Measurements from ENCODE around the gene PRR7.

PRR7 gene

GRCh38 chr5:177468329-177468684, 21.7 kb downstream of the PRR7 start:
- Histone ChIP-seq H3K36me3 (ENCODE audit: control insufficient read depth, low read length) (peaks cover 46% of the 10 kb centered on the region), H3K27me3 (ENCODE audit: control insufficient read depth, low read length) (no peaks in the 10 kb centered on the region), H3K79me2 (ENCODE audit: control insufficient read depth, low read length) (peaks cover 36% of the 10 kb centered on the region), H3K4me3 (ENCODE audit: low read length) (no peak overlapping the region), H3K9me2 (replicated peaks; ENCODE audit: control insufficient read depth, low read length) (no peaks in the 10 kb centered on the region), H4K20me1 (ENCODE audit: control insufficient read depth, insufficient read depth, low read depth, low read length) (peaks cover 13% of the 10 kb centered on the region; the same call in 1 of the 2 replicates), H3K27ac (ENCODE audit: low read depth, low read length) (no peak overlapping the region), H3K9me3 (ENCODE audit: control insufficient read depth, insufficient read depth, low read length) (no peaks in the 10 kb centered on the region), H3F3A (ENCODE audit: control insufficient read depth, insufficient read depth) (no peaks in the 10 kb centered on the region), H3K4me1 (ENCODE audit: control insufficient read depth, low read length) (peaks cover 19% of the 10 kb centered on the region), H3K4me2 (ENCODE audit: low read length) (no peak overlapping the region)
- TF ChIP-seq EZH2phosphoT487 (IDR thresholded peaks at IDR 0.05; ENCODE audit: borderline replicate concordance, low read length) (no peak), CTCF (IDR thresholded peaks at IDR 0.05; ENCODE audit: low read depth, low read length, poor library complexity, severe bottlenecking) (no peak)

- Histone ChIP-seq H3K9me2 (replicated peaks; ENCODE audit: control insufficient read depth, low read length) (no peaks in the 10 kb centered on the region), H3F3A (ENCODE audit: control insufficient read depth, insufficient read depth) (no peaks in the 10 kb centered on the region), H3K27ac (ENCODE audit: low read depth, low read length) (no peak overlapping the region), H3K79me2 (ENCODE audit: control insufficient read depth, low read length) (peaks cover 36% of the 10 kb centered on the region), H3K4me3 (ENCODE audit: low read length) (no peak overlapping the region), H3K9me3 (ENCODE audit: control insufficient read depth, insufficient read depth, low read length) (no peaks in the 10 kb centered on the region), H3K4me2 (ENCODE audit: low read length) (no peak overlapping the region), H3K27me3 (ENCODE audit: control insufficient read depth, low read length) (no peaks in the 10 kb centered on the region), H3K36me3 (ENCODE audit: control insufficient read depth, low read length) (peaks cover 46% of the 10 kb centered on the region), H3K4me1 (ENCODE audit: control insufficient read depth, low read length) (peaks cover 21% of the 10 kb centered on the region), H4K20me1 (ENCODE audit: control insufficient read depth, insufficient read depth, low read depth, low read length) (peaks cover 13% of the 10 kb centered on the region; the same call in 1 of the 2 replicates)
- no peak for TF ChIP-seq EZH2phosphoT487 (IDR thresholded peaks at IDR 0.05; ENCODE audit: borderline replicate concordance, low read length)
- TF ChIP-seq CTCF (IDR thresholded peaks at IDR 0.05; ENCODE audit: low read depth, low read length, poor library complexity, severe bottlenecking): no peak
Observed at GRCh38 chr5:177468685-177469628, 22.3 kb downstream of the PRR7 start.

- no peak for TF ChIP-seq EZH2phosphoT487 (IDR thresholded peaks at IDR 0.05; ENCODE audit: borderline replicate concordance, low read length)
- TF ChIP-seq CTCF (IDR thresholded peaks at IDR 0.05; ENCODE audit: low read depth, low read length, poor library complexity, severe bottlenecking): no peak
- Histone ChIP-seq H3K4me2 (ENCODE audit: low read length) (no peak overlapping the region), H3F3A (ENCODE audit: control insufficient read depth, insufficient read depth) (no peaks in the 10 kb centered on the region), H3K36me3 (ENCODE audit: control insufficient read depth, low read length) (peaks cover 46% of the 10 kb centered on the region), H3K9me3 (ENCODE audit: control insufficient read depth, insufficient read depth, low read length) (no peaks in the 10 kb centered on the region), H3K27me3 (ENCODE audit: control insufficient read depth, low read length) (no peaks in the 10 kb centered on the region), H3K27ac (ENCODE audit: low read depth, low read length) (no peak overlapping the region), H3K9me2 (replicated peaks; ENCODE audit: control insufficient read depth, low read length) (no peaks in the 10 kb centered on the region), H4K20me1 (ENCODE audit: control insufficient read depth, insufficient read depth, low read depth, low read length) (peaks cover 13% of the 10 kb centered on the region; the same call in 1 of the 2 replicates), H3K4me3 (ENCODE audit: low read length) (no peak overlapping the region), H3K4me1 (ENCODE audit: control insufficient read depth, low read length) (peaks cover 31% of the 10 kb centered on the region), H3K79me2 (ENCODE audit: control insufficient read depth, low read length) (peaks cover 36% of the 10 kb centered on the region)
Observed at GRCh38 chr5:177469750-177470525, 23.3 kb downstream of the PRR7 start.

Measured in DOHH2 (cell line).